ENCODE data around the gene LAMC1. TPM values are rescaled to one million over a fixed set of nuclear protein-coding genes. Genes with fewer than 3 reads are reported as not detected.
"Not testable (repeated sequence)": the region's sequence is repeated elsewhere in the genome, so short reads cannot be mapped to it uniquely, and the experiment has no call there.

Gene LAMC1
- total RNA-seq, 8 experiments from 2014 or later = 20.1 to 363 (median 140) TPM

GRCh38 chr1:183063349-183063748 is 40.1 kb downstream of the LAMC1 start:
- H3K4me3 ChIP-seq = no peak overlapping the region
- WGBS, 10 experiments = 40 to 100% (median 89%) methylated on average over 1 of the region's 1 CpG; no CpG with 5 or more reads in 4 of the 10 experiments
- in situ Hi-C loops (cut with MboI; ENCODE audit: low pct_unique_long_range_greater_than_20kb in 2 of 9, low sequenced_read_pairs in 9 of 9, unreplicated experiment in 9 of 9) = no loop called here
- peaks cover 6 to 10% of the 10 kb centered on the region in 2 donors for H3K4me1 ChIP-seq (replicated peaks in 1 of 2)
- H3K27ac ChIP-seq = no peak overlapping the region
- no peak for ATAC-seq (replicated peaks in 6 of 8)

- Histone ChIP-seq H3K4me1 (replicated peaks in 1 of 2) (no peaks in the 10 kb centered on the region), H3K4me3 (no peak overlapping the region), H3K27ac (no peak overlapping the region)
- peak in 2 of 8 experiments; percentile 24 to 69 for ATAC-seq (replicated peaks in 6 of 8)
- in situ Hi-C loops (cut with MboI; ENCODE audit: low pct_unique_long_range_greater_than_20kb in 2 of 9, low sequenced_read_pairs in 9 of 9, unreplicated experiment in 9 of 9) = no loop called here
- 72 to 100% (median 97%) methylated on average over 3 to 6 of the region's 6 CpGs for WGBS, 10 experiments
Measured at GRCh38 chr1:183065168-183065706, 42.0 kb downstream of the LAMC1 start.

- ATAC-seq (replicated peaks in 6 of 8); H3K27ac ChIP-seq; H3K4me3 ChIP-seq; in situ Hi-C loops (cut with MboI; ENCODE audit: low pct_unique_long_range_greater_than_20kb in 2 of 9, low sequenced_read_pairs in 9 of 9, unreplicated experiment in 9 of 9); H3K4me1 ChIP-seq (replicated peaks in 1 of 2): not testable (repeated sequence)
- WGBS, 10 experiments = 80 to 100% methylated on average over 1 of the region's 2 CpGs; no CpG with 5 or more reads in 8 of the 10 experiments
Measured at GRCh38 chr1:183066432-183066831, 43.2 kb downstream of the LAMC1 start.

GRCh38 chr1:183069562-183070216 is 46.5 kb downstream of the LAMC1 start:
- H3K27ac ChIP-seq = no peak overlapping the region
- no peak for ATAC-seq (replicated peaks in 6 of 8)
- no peak overlapping the region for H3K4me3 ChIP-seq
- peaks cover 4 to 9% of the 10 kb centered on the region in 2 donors for H3K4me1 ChIP-seq (replicated peaks in 1 of 2)
- 31 to 100% (median 80%) methylated on average over 1 to 4 of the region's 4 CpGs; no CpG with 5 or more reads in 1 of the 10 experiments for WGBS, 10 experiments
- in situ Hi-C loops (cut with MboI; ENCODE audit: low pct_unique_long_range_greater_than_20kb in 2 of 9, low sequenced_read_pairs in 9 of 9, unreplicated experiment in 9 of 9) = no loop called here

GRCh38 chr1:183070234-183070922 is 47.2 kb downstream of the LAMC1 start:
- in situ Hi-C loops (cut with MboI; ENCODE audit: low pct_unique_long_range_greater_than_20kb in 2 of 9, low sequenced_read_pairs in 9 of 9, unreplicated experiment in 9 of 9) = no loop called here
- no peak overlapping the region for H3K27ac ChIP-seq
- peaks cover 4 to 9% of the 10 kb centered on the region in 2 donors for H3K4me1 ChIP-seq (replicated peaks in 1 of 2)
- no peak overlapping the region for H3K4me3 ChIP-seq
- WGBS, 10 experiments = 13 to 86% (median 66%) methylated on average over 2 to 3 of the region's 3 CpGs; no CpG with 5 or more reads in 1 of the 10 experiments
- ATAC-seq (replicated peaks in 6 of 8) = no peak

GRCh38 chr1:183070923-183071618 is 47.9 kb downstream of the LAMC1 start:
- Histone ChIP-seq H3K4me3 (no peak overlapping the region), H3K27ac (no peak overlapping the region), H3K4me1 (replicated peaks in 1 of 2) (peaks cover 4 to 9% of the 10 kb centered on the region in 2 donors)
- peak in 2 of 8 experiments; percentile 46 to 48 for ATAC-seq (replicated peaks in 6 of 8)
- in situ Hi-C loops (cut with MboI; ENCODE audit: low pct_unique_long_range_greater_than_20kb in 2 of 9, low sequenced_read_pairs in 9 of 9, unreplicated experiment in 9 of 9) = no loop called here
- 0 to 69% (median 36%) methylated on average over 1 to 3 of the region's 3 CpGs; no CpG with 5 or more reads in 1 of the 10 experiments for WGBS, 10 experiments

GRCh38 chr1:183072595-183072994 is 49.4 kb downstream of the LAMC1 start:
- in situ Hi-C loops (cut with MboI; ENCODE audit: low pct_unique_long_range_greater_than_20kb in 2 of 9, low sequenced_read_pairs in 9 of 9, unreplicated experiment in 9 of 9); ATAC-seq (replicated peaks in 6 of 8); H3K4me1 ChIP-seq (replicated peaks in 1 of 2); H3K4me3 ChIP-seq; H3K27ac ChIP-seq: not testable (repeated sequence)
- WGBS, 10 experiments = 60 to 100% (median 95%) methylated on average over 1 to 7 of the region's 7 CpGs; no CpG with 5 or more reads in 2 of the 10 experiments

GRCh38 chr1:183073320-183073719 is 50.1 kb downstream of the LAMC1 start:
- Histone ChIP-seq H3K27ac (no peak overlapping the region), H3K4me1 (replicated peaks in 1 of 2) (peaks cover 4 to 9% of the 10 kb centered on the region in 2 donors), H3K4me3 (no peak overlapping the region)
- no peak for ATAC-seq (replicated peaks in 6 of 8)
- in situ Hi-C loops (cut with MboI; ENCODE audit: low pct_unique_long_range_greater_than_20kb in 2 of 9, low sequenced_read_pairs in 9 of 9, unreplicated experiment in 9 of 9) = no loop called here

- Histone ChIP-seq H3K4me3 (no peak overlapping the region), H3K4me1 (replicated peaks in 1 of 2) (peaks cover 4 to 9% of the 10 kb centered on the region in 2 donors), H3K27ac (no peak overlapping the region)
- 39 to 100% (median 82%) methylated on average over 1 to 2 of the region's 2 CpGs for WGBS, 10 experiments
- in situ Hi-C loops (cut with MboI; ENCODE audit: low pct_unique_long_range_greater_than_20kb in 2 of 9, low sequenced_read_pairs in 9 of 9, unreplicated experiment in 9 of 9) = no loop called here
- no peak for ATAC-seq (replicated peaks in 6 of 8)
Measured at GRCh38 chr1:183074215-183074614, 51.0 kb downstream of the LAMC1 start.

- no peak for ATAC-seq (replicated peaks in 6 of 8)
- Histone ChIP-seq H3K27ac (no peak overlapping the region), H3K4me1 (replicated peaks in 1 of 2) (peaks cover 4 to 9% of the 10 kb centered on the region in 2 donors), H3K4me3 (no peak overlapping the region)
- WGBS, 10 experiments = 33 to 100% (median 100%) methylated on average over 1 of the region's 1 CpG
- in situ Hi-C loops (cut with MboI; ENCODE audit: low pct_unique_long_range_greater_than_20kb in 2 of 9, low sequenced_read_pairs in 9 of 9, unreplicated experiment in 9 of 9) = no loop called here
Measured at GRCh38 chr1:183075861-183076260, 52.6 kb downstream of the LAMC1 start.

GRCh38 chr1:183077097-183077496 is 53.9 kb downstream of the LAMC1 start:
- Histone ChIP-seq H3K4me3 (no peak overlapping the region), H3K27ac (no peak overlapping the region), H3K4me1 (replicated peaks in 1 of 2) (peaks cover 0 to under 1% of the 10 kb centered on the region in 2 donors)
- in situ Hi-C loops (cut with MboI; ENCODE audit: low pct_unique_long_range_greater_than_20kb in 2 of 9, low sequenced_read_pairs in 9 of 9, unreplicated experiment in 9 of 9) = no loop called here
- WGBS, 10 experiments = 0 to 80% (median 45%) methylated on average over 1 of the region's 1 CpG; no CpG with 5 or more reads in 5 of the 10 experiments
- no peak for ATAC-seq (replicated peaks in 6 of 8)

GRCh38 chr1:183079712-183080388 is 56.6 kb downstream of the LAMC1 start:
- ATAC-seq (replicated peaks in 6 of 8) = peak in 2 of 8 experiments; percentile 13 to 44
- H3K4me1 ChIP-seq (replicated peaks in 1 of 2) = no peaks in the 10 kb centered on the region
- 20 to 93% (median 81%) methylated on average over 2 to 8 of the region's 8 CpGs for WGBS, 10 experiments
- H3K27ac ChIP-seq = no peak overlapping the region
- H3K4me3 ChIP-seq = no peak overlapping the region
- in situ Hi-C loops (cut with MboI; ENCODE audit: low pct_unique_long_range_greater_than_20kb in 2 of 9, low sequenced_read_pairs in 9 of 9, unreplicated experiment in 9 of 9) = no loop called here

Data from motor neuron (in vitro differentiated cells).